ENCODE data around the gene USP37.

The USP37 gene

DNA sequence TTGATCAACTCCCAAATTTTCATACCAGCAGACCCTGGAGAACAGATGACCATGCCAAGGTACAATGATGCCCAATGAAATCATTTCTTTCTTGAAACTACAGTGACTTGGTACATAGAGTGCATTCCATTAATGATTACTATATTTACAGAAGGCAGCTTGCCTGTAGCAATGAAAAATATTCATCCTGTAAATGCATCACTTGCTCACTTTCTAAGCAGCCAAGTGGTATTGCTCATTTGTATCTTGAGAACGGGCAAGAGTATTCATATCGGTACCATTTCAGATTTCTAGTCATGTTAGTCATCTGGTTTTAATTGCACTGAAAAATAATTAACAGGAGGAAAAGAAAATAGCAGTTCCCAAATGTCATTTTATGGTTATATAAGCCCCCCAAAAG is 89.6 kb downstream of the USP37 start:
- 100% methylated on average over 2 of the region's 2 CpGs for WGBS, 2 experiments
- Histone ChIP-seq H3K36me3 (ENCODE audit: control insufficient read depth, insufficient read depth, low read length) (peaks cover 21% of the 10 kb centered on the region), H3K4me1 (ENCODE audit: control insufficient read depth, insufficient read depth, low read length) (no peaks in the 10 kb centered on the region), H3K27ac (ENCODE audit: insufficient read depth, low read depth, low read length, poor library complexity, severe bottlenecking) (no peak overlapping the region), H3K4me3 (ENCODE audit: insufficient read depth, low read depth, low read length) (no peak overlapping the region), H3K9me3 (ENCODE audit: control insufficient read depth, low read length) (no peaks in the 10 kb centered on the region), H3K27me3 (ENCODE audit: control insufficient read depth, insufficient read depth, low read length, poor library complexity, severe bottlenecking) (no peaks in the 10 kb centered on the region)

DNA sequence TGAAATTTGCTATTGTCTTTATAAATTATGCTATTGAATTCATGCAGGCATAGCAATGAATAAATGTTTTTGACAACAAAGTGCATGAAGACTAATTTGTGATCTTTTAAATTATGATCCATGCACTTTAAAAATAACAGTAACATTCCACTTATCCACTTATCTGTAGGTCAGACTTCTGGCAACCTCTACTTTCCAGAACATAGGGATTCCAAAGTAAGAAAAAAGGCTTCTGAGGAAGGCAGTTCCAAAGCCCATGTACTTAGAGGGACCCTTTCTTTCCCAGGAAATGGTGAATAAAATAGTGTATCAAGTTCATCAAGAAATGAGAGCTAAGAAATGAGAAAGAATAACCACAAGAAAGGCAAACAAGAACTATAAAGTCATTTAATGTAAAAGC is 90.9 kb downstream of the USP37 start:
- H3K36me3 ChIP-seq (ENCODE audit: control insufficient read depth, insufficient read depth, low read length) = peaks cover 27% of the 10 kb centered on the region
- H3K27me3 ChIP-seq (ENCODE audit: control insufficient read depth, insufficient read depth, low read length, poor library complexity, severe bottlenecking) = no peaks in the 10 kb centered on the region
- no peak overlapping the region for H3K27ac ChIP-seq (ENCODE audit: insufficient read depth, low read depth, low read length, poor library complexity, severe bottlenecking)
- no peaks in the 10 kb centered on the region for H3K4me1 ChIP-seq (ENCODE audit: control insufficient read depth, insufficient read depth, low read length)
- H3K9me3 ChIP-seq (ENCODE audit: control insufficient read depth, low read length) = no peaks in the 10 kb centered on the region
- no peak overlapping the region for H3K4me3 ChIP-seq (ENCODE audit: insufficient read depth, low read depth, low read length)

DNA sequence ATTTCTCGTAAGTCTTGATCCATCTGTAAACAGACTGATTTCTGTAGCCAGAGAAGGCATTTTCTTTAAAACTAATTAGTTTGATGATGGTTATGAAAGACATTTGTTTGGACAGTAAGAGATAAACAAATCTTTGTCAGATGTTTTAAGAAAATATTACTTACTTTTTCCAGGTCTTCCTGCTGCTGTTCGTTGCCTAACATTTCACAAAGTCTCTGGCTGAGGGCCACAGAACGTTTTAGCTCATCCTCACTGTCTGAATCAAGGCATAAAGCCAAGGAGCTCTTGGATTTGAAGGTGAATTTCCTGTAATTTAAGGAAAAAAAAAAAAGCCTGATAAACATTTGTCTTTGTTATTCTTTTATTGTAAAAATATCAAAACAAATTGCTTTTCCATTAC is 91.5 kb downstream of the USP37 start:
- Histone ChIP-seq H3K9me3 (ENCODE audit: control insufficient read depth, low read length) (no peaks in the 10 kb centered on the region), H3K4me1 (ENCODE audit: control insufficient read depth, insufficient read depth, low read length) (no peaks in the 10 kb centered on the region), H3K27ac (ENCODE audit: insufficient read depth, low read depth, low read length, poor library complexity, severe bottlenecking) (no peak overlapping the region), H3K36me3 (ENCODE audit: control insufficient read depth, insufficient read depth, low read length) (peaks cover 24% of the 10 kb centered on the region), H3K27me3 (ENCODE audit: control insufficient read depth, insufficient read depth, low read length, poor library complexity, severe bottlenecking) (no peaks in the 10 kb centered on the region), H3K4me3 (ENCODE audit: insufficient read depth, low read depth, low read length) (no peak overlapping the region)
- WGBS, 2 experiments = 91 to 98% methylated on average over 3 of the region's 3 CpGs

DNA sequence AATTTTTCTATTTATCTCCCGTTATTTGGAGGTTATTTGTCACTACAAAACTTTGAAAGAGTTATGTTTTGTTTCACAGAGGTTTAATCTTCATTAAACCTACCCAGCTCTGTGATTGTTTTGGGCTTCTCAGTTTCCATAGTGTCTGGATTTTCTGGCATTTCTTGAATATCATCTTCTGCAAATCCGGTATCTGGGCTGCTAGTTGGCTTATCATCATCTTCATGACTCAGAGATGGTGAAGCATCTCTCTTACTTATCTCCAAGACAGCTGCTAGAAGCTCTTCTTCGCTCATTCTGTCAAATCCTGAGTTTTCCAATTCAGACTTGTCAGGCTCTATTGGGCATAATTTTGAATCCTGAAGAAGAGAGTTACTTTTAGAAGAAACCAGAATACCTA is 93.6 kb downstream of the USP37 start:
- WGBS, 2 experiments = 97 to 98% methylated on average over 3 of the region's 3 CpGs
- Histone ChIP-seq H3K27me3 (ENCODE audit: control insufficient read depth, insufficient read depth, low read length, poor library complexity, severe bottlenecking) (no peaks in the 10 kb centered on the region), H3K27ac (ENCODE audit: insufficient read depth, low read depth, low read length, poor library complexity, severe bottlenecking) (no peak overlapping the region), H3K9me3 (ENCODE audit: control insufficient read depth, low read length) (no peaks in the 10 kb centered on the region), H3K4me1 (ENCODE audit: control insufficient read depth, insufficient read depth, low read length) (no peaks in the 10 kb centered on the region), H3K4me3 (ENCODE audit: insufficient read depth, low read depth, low read length) (no peak overlapping the region), H3K36me3 (ENCODE audit: control insufficient read depth, insufficient read depth, low read length) (peaks cover 23% of the 10 kb centered on the region)

DNA sequence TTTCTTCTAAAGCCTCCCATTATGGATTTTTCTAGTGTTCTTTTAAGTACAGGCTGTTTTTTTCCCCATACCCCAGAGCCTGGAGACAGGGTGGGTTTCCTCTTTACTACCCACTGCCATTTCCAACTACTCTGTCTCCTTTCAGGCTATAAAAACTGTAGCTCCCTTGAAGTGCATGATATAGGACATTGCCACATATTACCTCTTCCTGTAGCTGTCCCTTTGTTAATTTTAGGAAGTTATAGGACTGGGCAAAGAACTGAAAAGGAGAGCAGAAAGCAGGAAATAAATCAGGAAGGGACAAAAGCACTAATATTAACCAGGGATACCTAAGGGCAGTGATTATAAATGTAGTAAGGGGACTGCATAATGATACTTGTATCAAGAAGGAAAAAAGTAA is 95.2 kb downstream of the USP37 start:
- Histone ChIP-seq H3K27me3 (ENCODE audit: control insufficient read depth, insufficient read depth, low read length, poor library complexity, severe bottlenecking) (no peaks in the 10 kb centered on the region), H3K36me3 (ENCODE audit: control insufficient read depth, insufficient read depth, low read length) (peaks cover 21% of the 10 kb centered on the region), H3K27ac (ENCODE audit: insufficient read depth, low read depth, low read length, poor library complexity, severe bottlenecking) (no peak overlapping the region), H3K4me3 (ENCODE audit: insufficient read depth, low read depth, low read length) (no peak overlapping the region), H3K9me3 (ENCODE audit: control insufficient read depth, low read length) (no peaks in the 10 kb centered on the region), H3K4me1 (ENCODE audit: control insufficient read depth, insufficient read depth, low read length) (no peaks in the 10 kb centered on the region)

DNA sequence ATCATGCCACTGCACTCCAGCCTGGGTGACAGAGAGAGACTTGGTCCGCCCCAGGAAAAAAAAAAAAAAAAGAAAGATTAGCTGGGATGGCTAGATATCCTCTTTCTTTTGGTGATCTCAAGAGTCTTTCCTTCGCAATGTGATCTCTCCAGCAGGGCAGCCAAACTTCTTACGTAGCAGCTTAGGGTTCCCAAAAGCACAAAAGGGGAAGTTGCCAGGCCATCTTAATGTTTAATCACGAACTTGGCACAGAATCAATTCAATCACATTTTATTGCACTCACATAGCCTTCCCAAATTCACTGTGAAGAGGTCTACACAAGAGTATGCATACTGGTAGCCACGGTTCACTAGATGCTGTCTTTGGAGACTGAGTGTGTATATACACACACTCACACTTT is 96.2 kb downstream of the USP37 start:
- Histone ChIP-seq H3K9me3 (ENCODE audit: control insufficient read depth, low read length) (no peaks in the 10 kb centered on the region), H3K36me3 (ENCODE audit: control insufficient read depth, insufficient read depth, low read length) (peaks cover 21% of the 10 kb centered on the region), H3K27ac (ENCODE audit: insufficient read depth, low read depth, low read length, poor library complexity, severe bottlenecking) (no peak overlapping the region), H3K4me3 (ENCODE audit: insufficient read depth, low read depth, low read length) (no peak overlapping the region), H3K4me1 (ENCODE audit: control insufficient read depth, insufficient read depth, low read length) (no peaks in the 10 kb centered on the region), H3K27me3 (ENCODE audit: control insufficient read depth, insufficient read depth, low read length, poor library complexity, severe bottlenecking) (no peaks in the 10 kb centered on the region)
- WGBS, 2 experiments = 92 to 93% methylated on average over 4 to 5 of the region's 5 CpGs

DNA sequence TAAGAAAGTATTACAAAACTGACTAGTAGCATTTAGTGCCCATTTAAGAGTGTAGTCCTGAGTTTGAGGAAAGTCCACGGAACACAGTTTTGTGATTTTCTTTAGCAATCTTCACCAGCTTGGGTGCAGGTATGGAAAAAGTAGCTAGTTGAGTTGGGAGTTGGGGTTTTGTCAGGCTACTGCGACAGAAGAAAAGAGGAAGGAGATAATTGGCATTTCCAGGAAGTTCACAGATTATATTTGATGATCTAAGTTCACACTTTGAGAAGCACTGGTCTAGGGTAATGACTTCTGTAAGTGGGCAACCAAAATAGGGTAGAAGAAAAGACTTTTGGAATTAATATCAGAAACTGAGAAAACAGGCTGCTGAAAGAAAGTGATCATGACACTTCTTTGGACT is 97.1 kb downstream of the USP37 start:
- peaks cover 21% of the 10 kb centered on the region for H3K36me3 ChIP-seq (ENCODE audit: control insufficient read depth, insufficient read depth, low read length)
- WGBS, 2 experiments = 98 to 100% methylated on average over 2 of the region's 2 CpGs
- H3K4me1 ChIP-seq (ENCODE audit: control insufficient read depth, insufficient read depth, low read length) = no peaks in the 10 kb centered on the region
- H3K27me3 ChIP-seq (ENCODE audit: control insufficient read depth, insufficient read depth, low read length, poor library complexity, severe bottlenecking) = no peaks in the 10 kb centered on the region
- no peak overlapping the region for H3K4me3 ChIP-seq (ENCODE audit: insufficient read depth, low read depth, low read length)
- H3K27ac ChIP-seq (ENCODE audit: insufficient read depth, low read depth, low read length, poor library complexity, severe bottlenecking) = no peak overlapping the region
- no peaks in the 10 kb centered on the region for H3K9me3 ChIP-seq (ENCODE audit: control insufficient read depth, low read length)

DNA sequence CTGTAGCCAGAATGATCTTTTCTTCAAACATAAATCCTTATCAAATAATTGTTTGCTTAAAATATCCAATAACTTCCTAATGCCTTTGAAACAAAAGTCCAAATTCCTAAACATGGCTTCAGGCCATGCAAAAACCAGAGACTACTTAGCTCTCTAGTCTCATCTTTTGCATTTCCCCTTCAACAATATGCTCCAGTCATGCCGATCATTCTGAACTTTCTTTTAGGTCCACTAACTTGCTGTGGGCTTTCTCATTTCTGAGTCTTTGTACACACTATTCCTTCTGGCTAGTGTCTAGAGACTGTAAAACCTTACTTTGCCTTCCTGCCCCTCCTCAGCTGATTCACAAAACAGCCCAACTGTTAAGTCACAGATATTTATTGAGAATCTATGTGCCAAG is 97.7 kb downstream of the USP37 start:
- Histone ChIP-seq H3K4me1 (ENCODE audit: control insufficient read depth, insufficient read depth, low read length) (no peaks in the 10 kb centered on the region), H3K27me3 (ENCODE audit: control insufficient read depth, insufficient read depth, low read length, poor library complexity, severe bottlenecking) (no peaks in the 10 kb centered on the region), H3K36me3 (ENCODE audit: control insufficient read depth, insufficient read depth, low read length) (peaks cover 21% of the 10 kb centered on the region), H3K4me3 (ENCODE audit: insufficient read depth, low read depth, low read length) (no peak overlapping the region), H3K27ac (ENCODE audit: insufficient read depth, low read depth, low read length, poor library complexity, severe bottlenecking) (no peak overlapping the region), H3K9me3 (ENCODE audit: control insufficient read depth, low read length) (no peaks in the 10 kb centered on the region)
- 0 to 3% methylated on average over 1 of the region's 1 CpG for WGBS, 2 experiments

DNA sequence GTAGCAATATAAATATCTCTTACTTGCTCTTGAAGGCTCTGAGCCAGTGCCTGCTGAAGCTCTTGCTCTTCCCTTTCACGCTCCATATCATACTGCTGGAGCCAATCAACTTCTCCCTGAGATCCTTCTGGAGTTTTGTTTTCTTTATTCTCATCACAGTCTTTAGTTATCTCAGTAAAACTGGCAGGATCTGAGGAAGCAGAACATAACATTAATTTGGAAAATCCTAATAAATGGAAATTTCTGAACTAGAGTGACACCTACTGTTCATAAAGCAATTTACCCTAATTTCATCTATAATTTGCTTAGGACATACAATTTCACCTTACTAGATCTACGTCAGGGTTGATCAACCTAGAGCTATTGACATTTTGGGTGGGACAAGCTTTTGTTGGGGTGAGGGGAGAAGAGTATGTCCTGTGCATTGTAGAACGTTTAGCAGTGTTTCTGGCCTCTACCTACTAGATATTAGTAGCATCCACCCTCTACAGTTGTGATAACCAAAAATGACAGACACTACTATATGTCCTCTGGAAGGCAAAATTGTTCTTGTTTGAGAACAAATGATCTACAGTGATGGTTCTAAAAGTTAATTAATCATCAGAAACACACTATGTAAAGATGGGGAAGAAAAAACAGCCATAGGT is 102.0 kb downstream of the USP37 start:
- WGBS, 2 experiments = 76 to 92% methylated on average over 2 to 3 of the region's 3 CpGs
- Histone ChIP-seq H3K4me1 (ENCODE audit: control insufficient read depth, insufficient read depth, low read length) (no peaks in the 10 kb centered on the region), H3K4me3 (ENCODE audit: insufficient read depth, low read depth, low read length) (no peak overlapping the region), H3K27ac (ENCODE audit: insufficient read depth, low read depth, low read length, poor library complexity, severe bottlenecking) (no peak overlapping the region), H3K36me3 (ENCODE audit: control insufficient read depth, insufficient read depth, low read length) (peaks cover 37% of the 10 kb centered on the region), H3K9me3 (ENCODE audit: control insufficient read depth, low read length) (no peaks in the 10 kb centered on the region), H3K27me3 (ENCODE audit: control insufficient read depth, insufficient read depth, low read length, poor library complexity, severe bottlenecking) (no peaks in the 10 kb centered on the region)

DNA sequence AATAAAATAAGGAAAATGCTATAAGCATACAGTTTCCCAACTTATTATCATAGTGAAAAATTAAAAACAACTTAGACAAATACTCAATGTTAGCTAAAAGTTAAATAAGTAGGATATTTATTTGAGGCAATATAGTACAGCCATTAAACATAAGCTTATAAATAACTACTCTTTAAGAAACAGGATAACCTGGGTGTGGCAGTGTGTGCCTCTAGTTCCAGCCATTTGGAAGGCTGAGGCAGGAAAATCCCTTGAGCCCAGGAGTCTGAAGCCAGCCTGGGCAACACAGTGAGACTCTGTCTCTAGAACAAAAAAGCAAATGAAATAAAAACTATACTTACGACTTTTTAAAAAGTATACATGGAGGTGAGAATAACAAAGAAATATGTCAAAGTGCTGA is 109.6 kb downstream of the USP37 start:
- no peaks in the 10 kb centered on the region for H3K9me3 ChIP-seq (ENCODE audit: control insufficient read depth, low read length)
- H3K27ac ChIP-seq (ENCODE audit: insufficient read depth, low read depth, low read length, poor library complexity, severe bottlenecking) = no peak overlapping the region
- 100% methylated on average over 1 of the region's 1 CpG for WGBS, 2 experiments
- peaks cover 44% of the 10 kb centered on the region for H3K36me3 ChIP-seq (ENCODE audit: control insufficient read depth, insufficient read depth, low read length)
- no peaks in the 10 kb centered on the region for H3K4me1 ChIP-seq (ENCODE audit: control insufficient read depth, insufficient read depth, low read length)
- H3K4me3 ChIP-seq (ENCODE audit: insufficient read depth, low read depth, low read length) = no peak overlapping the region
- no peaks in the 10 kb centered on the region for H3K27me3 ChIP-seq (ENCODE audit: control insufficient read depth, insufficient read depth, low read length, poor library complexity, severe bottlenecking)

DNA sequence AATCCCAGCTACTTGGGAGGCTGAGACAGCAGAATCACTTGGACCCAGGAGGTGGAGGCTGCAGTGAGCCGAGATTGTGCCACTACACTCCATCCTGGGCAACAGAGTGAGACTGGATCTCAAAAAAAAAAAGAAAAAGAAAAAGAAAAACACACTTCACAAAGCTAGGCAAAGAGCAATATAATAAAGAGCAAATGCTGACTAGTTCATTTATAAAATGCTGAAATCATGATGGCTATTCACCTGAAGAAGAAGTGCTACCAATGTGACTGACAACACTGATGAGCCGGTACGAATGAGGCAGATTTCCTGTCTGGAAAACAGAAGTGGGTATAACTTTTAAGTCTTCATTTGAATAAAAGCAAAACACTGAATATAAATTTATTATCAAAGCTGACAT is 111.3 kb downstream of the USP37 start:
- Histone ChIP-seq H3K36me3 (ENCODE audit: control insufficient read depth, insufficient read depth, low read length) (peaks cover 35% of the 10 kb centered on the region), H3K4me3 (ENCODE audit: insufficient read depth, low read depth, low read length) (no peak overlapping the region), H3K27me3 (ENCODE audit: control insufficient read depth, insufficient read depth, low read length, poor library complexity, severe bottlenecking) (no peaks in the 10 kb centered on the region), H3K9me3 (ENCODE audit: control insufficient read depth, low read length) (no peaks in the 10 kb centered on the region), H3K27ac (ENCODE audit: insufficient read depth, low read depth, low read length, poor library complexity, severe bottlenecking) (no peak overlapping the region), H3K4me1 (ENCODE audit: control insufficient read depth, insufficient read depth, low read length) (no peaks in the 10 kb centered on the region)
- 92 to 100% methylated on average over 3 of the region's 3 CpGs for WGBS, 2 experiments
